OCI-LY1 (cell line): ENCODE data around the gene PIGC.

Experiments
- H2AFZ ChIP-seq: fragments of 200-600 bp; sonication (generic), shearing (Covaris generic); 2 replicates; pipeline ENCODE4 v1.6.0; 2014; ENCODE audit warnings: antibody characterized with exemption, mild to moderate bottlenecking, low read length
- H3F3A ChIP-seq: fragments of 200-600 bp; sonication (generic), shearing (Covaris generic); 2 replicates; pipeline ENCODE4 v1.6.0; 2014; ENCODE audit warnings: mild to moderate bottlenecking, antibody characterized with exemption, low read length, moderate library complexity; ENCODE audit not compliant: insufficient read depth
- H3K27ac ChIP-seq: fragments of 200-600 bp; sonication (generic); 2 replicates; pipeline ENCODE4 v1.5.1; 2014; ENCODE audit warnings: low read length, mixed run types, mild to moderate bottlenecking, low read depth; ENCODE audit not compliant: poor library complexity, severe bottlenecking
- H3K27me3 ChIP-seq: fragments of 200-600 bp; sonication (generic); 2 replicates; pipeline ENCODE4 v1.6.0; 2014; ENCODE audit warnings: antibody characterized with exemption, mild to moderate bottlenecking, low read length, moderate library complexity; ENCODE audit not compliant: insufficient read depth
- H3K36me3 ChIP-seq: fragments of 200-600 bp; sonication (generic); 2 replicates; pipeline ENCODE4 v1.6.1; 2014; ENCODE audit warnings: mild to moderate bottlenecking, antibody characterized with exemption, low read length, moderate library complexity, mixed read lengths; ENCODE audit not compliant: insufficient read depth
- H3K4me1 ChIP-seq: fragments of 200-600 bp; sonication (generic); 2 replicates; pipeline ENCODE4 v1.5.1; 2014; ENCODE audit warnings: mild to moderate bottlenecking, low read length, moderate library complexity; ENCODE audit not compliant: insufficient read depth, severe bottlenecking
- H3K4me2 ChIP-seq: fragments of 200-600 bp; sonication (generic), shearing (Covaris generic); 2 replicates; pipeline ENCODE4 v1.6.1; 2014; ENCODE audit warnings: low read length
- H3K4me3 ChIP-seq: fragments of 200-600 bp; sonication (generic); 2 replicates; pipeline ENCODE4 v1.5.1; 2014; ENCODE audit warnings: low read length, low read depth, mild to moderate bottlenecking, mixed read lengths; ENCODE audit not compliant: poor library complexity, severe bottlenecking
- H3K79me2 ChIP-seq: fragments of 200-600 bp; shearing (Covaris generic); 2 replicates; pipeline ENCODE4 v1.6.1; 2016; ENCODE audit warnings: mixed run types, low read length, mixed read lengths; ENCODE audit not compliant: insufficient read depth
- H3K9ac ChIP-seq: fragments of 200-600 bp; sonication (generic), shearing (Covaris generic); 2 replicates; pipeline ENCODE4 v1.6.1; 2014; ENCODE audit warnings: mild to moderate bottlenecking, low read length, mixed read lengths
- H3K9me2 ChIP-seq: fragments of 200-600 bp; sonication (generic), shearing (Covaris generic); 2 replicates; pipeline ENCODE4 v1.6.1; 2014; ENCODE audit warnings: low read depth, mild to moderate bottlenecking, low read length, mixed read lengths
- H3K9me3 ChIP-seq: fragments of 200-600 bp; shearing (Covaris generic); 2 replicates; pipeline ENCODE4 v1.6.1; 2014; ENCODE audit warnings: low read length, mixed read lengths
- H4K20me1 ChIP-seq: fragments of 200-600 bp; sonication (generic), shearing (Covaris generic); 2 replicates; pipeline ENCODE4 v1.6.0; 2016; ENCODE audit warnings: mild to moderate bottlenecking, low read length; ENCODE audit not compliant: insufficient read depth
- CTCF ChIP-seq: fragments of 200-600 bp; sonication (generic), shearing (Covaris generic); IDR thresholded peaks from 2 replicates; pipeline ENCODE4 v1.5.1; 2017; ENCODE audit warnings: mild to moderate bottlenecking, antibody characterized with exemption, low read length, moderate library complexity, mixed read lengths
- EZH2 ChIP-seq: fragments of 200-600 bp; sonication (generic), shearing (Covaris generic); IDR thresholded peaks from 2 replicates; pipeline ENCODE4 v1.8.0; 2017; ENCODE audit warnings: borderline replicate concordance, mixed run types, mild to moderate bottlenecking, antibody characterized with exemption, low read length, moderate library complexity, mixed read lengths

PIGC gene

GRCh38 chr1:172401892-172402291 is 42.0 kb downstream of the PIGC start:
- Histone ChIP-seq H3K27me3 (no peaks in the 10 kb centered on the region), H3K4me2 (no peak overlapping the region), H3K27ac (no peak overlapping the region), H3K9me2 (no peaks in the 10 kb centered on the region), H2AFZ (no peak overlapping the region), H3K4me3 (no peak overlapping the region), H3F3A (no peaks in the 10 kb centered on the region), H3K9ac (no peak overlapping the region), H3K36me3 (no peaks in the 10 kb centered on the region), H3K79me2 (no peaks in the 10 kb centered on the region), H3K9me3 (no peaks in the 10 kb centered on the region), H3K4me1 (peaks cover 20% of the 10 kb centered on the region), H4K20me1 (no peaks in the 10 kb centered on the region)
- peak; percentile 55 for TF ChIP-seq CTCF
- TF ChIP-seq EZH2 = no peak

- Histone ChIP-seq H3K79me2 (no peaks in the 10 kb centered on the region), H3K27me3 (no peaks in the 10 kb centered on the region), H3K9me3 (no peaks in the 10 kb centered on the region), H3K36me3 (no peaks in the 10 kb centered on the region), H3K4me2 (no peak overlapping the region), H3K4me3 (no peak overlapping the region), H3K9ac (no peak overlapping the region), H3K4me1 (peaks cover 20% of the 10 kb centered on the region), H2AFZ (no peak overlapping the region), H3K9me2 (no peaks in the 10 kb centered on the region), H4K20me1 (no peaks in the 10 kb centered on the region), H3F3A (no peaks in the 10 kb centered on the region), H3K27ac (no peak overlapping the region)
- TF ChIP-seq EZH2 (no peak), CTCF (no peak)
Measured at GRCh38 chr1:172401477-172401876, 42.4 kb downstream of the PIGC start.

- Histone ChIP-seq H3K79me2 (no peaks in the 10 kb centered on the region), H3K9ac (no peak overlapping the region), H4K20me1 (no peaks in the 10 kb centered on the region), H3K4me1 (peaks cover 20% of the 10 kb centered on the region), H3K27ac (no peak overlapping the region), H3K4me2 (no peak overlapping the region), H3K9me2 (no peaks in the 10 kb centered on the region), H3F3A (no peaks in the 10 kb centered on the region), H3K9me3 (no peaks in the 10 kb centered on the region), H2AFZ (no peak overlapping the region), H3K27me3 (no peaks in the 10 kb centered on the region), H3K4me3 (no peak overlapping the region), H3K36me3 (no peaks in the 10 kb centered on the region)
- TF ChIP-seq CTCF (no peak), EZH2 (no peak)
Measured at GRCh38 chr1:172400722-172401105, 43.2 kb downstream of the PIGC start.
